ENCODE data around the gene UBR4.
A peak's percentile ranks its signal among the peaks of the same experiment; 100 is the strongest.

The UBR4 gene

GRCh38 chr1:19115082-19115808 is 94.8 kb downstream of the UBR4 start:
- H3K27ac ChIP-seq = no peak overlapping the region
- ChIA-PET CTCF (no interaction called here), POLR2A (ENCODE audit: low non-redundant PET) (no interaction called here)
- TF ChIP-seq, protein P1, sequence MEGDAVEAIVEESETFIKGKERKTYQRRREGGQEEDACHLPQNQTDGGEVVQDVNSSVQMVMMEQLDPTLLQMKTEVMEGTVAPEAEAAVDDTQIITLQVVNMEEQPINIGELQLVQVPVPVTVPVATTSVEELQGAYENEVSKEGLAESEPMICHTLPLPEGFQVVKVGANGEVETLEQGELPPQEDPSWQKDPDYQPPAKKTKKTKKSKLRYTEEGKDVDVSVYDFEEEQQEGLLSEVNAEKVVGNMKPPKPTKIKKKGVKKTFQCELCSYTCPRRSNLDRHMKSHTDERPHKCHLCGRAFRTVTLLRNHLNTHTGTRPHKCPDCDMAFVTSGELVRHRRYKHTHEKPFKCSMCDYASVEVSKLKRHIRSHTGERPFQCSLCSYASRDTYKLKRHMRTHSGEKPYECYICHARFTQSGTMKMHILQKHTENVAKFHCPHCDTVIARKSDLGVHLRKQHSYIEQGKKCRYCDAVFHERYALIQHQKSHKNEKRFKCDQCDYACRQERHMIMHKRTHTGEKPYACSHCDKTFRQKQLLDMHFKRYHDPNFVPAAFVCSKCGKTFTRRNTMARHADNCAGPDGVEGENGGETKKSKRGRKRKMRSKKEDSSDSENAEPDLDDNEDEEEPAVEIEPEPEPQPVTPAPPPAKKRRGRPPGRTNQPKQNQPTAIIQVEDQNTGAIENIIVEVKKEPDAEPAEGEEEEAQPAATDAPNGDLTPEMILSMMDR (conservative IDR thresholded peaks at IDR 0.05; ENCODE audit: low read depth) = no peak
- DNase-seq (ENCODE audit: low spot score) = no peak

DNA sequence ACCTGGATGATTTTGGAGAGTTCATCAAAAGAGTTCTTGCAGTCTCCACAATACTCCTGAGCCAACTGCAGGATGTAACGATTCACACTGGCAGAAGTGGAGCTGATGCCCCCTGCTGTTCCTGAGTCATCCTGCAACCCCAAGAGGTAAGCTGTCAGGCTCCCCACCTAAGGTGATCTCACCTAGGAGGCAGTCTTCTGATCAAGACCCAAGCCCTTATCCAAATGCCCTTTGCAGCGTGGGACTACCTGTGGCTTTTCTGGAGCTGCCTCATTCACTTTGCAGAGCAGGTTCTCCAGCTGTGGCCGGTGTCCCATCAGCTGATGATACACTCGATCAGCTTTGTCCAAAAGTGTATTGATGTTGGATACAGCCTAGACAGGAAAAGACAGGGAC is 96.4 kb downstream of the UBR4 start:
- no peak overlapping the region for H3K27ac ChIP-seq
- CTCF ChIA-PET = interaction anchor here (0.6 to 0.7 kb wide), 4 partner anchors 20 to 228 kb away, joined by 3 to 4 read pairs (median 3); no protein-coding TSS in a partner anchor
- DNase-seq (ENCODE audit: low spot score) = peak; percentile 49
- POLR2A ChIA-PET (ENCODE audit: low non-redundant PET) = no interaction called here
- TF ChIP-seq, protein P1 (conservative IDR thresholded peaks at IDR 0.05; ENCODE audit: low read depth) = peak; percentile 38

GRCh38 chr1:19112891-19113696 is 97.0 kb downstream of the UBR4 start:
- DNase-seq (ENCODE audit: low spot score) = no peak
- ChIA-PET POLR2A (ENCODE audit: low non-redundant PET) (no interaction called here), CTCF (interaction anchor here (0.6 to 0.7 kb wide), 2 partner anchors 20 to 29 kb away, joined by 3 to 4 read pairs; no protein-coding TSS in a partner anchor)
- no peak overlapping the region for H3K27ac ChIP-seq
- TF ChIP-seq, protein P1 (conservative IDR thresholded peaks at IDR 0.05; ENCODE audit: low read depth) = no peak

- DNase-seq (ENCODE audit: low spot score) = no peak
- TF ChIP-seq, protein P1 (conservative IDR thresholded peaks at IDR 0.05; ENCODE audit: low read depth) = no peak
- ChIA-PET CTCF (interaction anchor here (0.6 to 0.7 kb wide), 3 partner anchors 14 to 466 kb away, joined by 3 to 4 read pairs (median 3); no protein-coding TSS in a partner anchor), POLR2A (ENCODE audit: low non-redundant PET) (no interaction called here)
- H3K27ac ChIP-seq = no peak overlapping the region
Observed at GRCh38 chr1:19110257-19110927, 99.7 kb downstream of the UBR4 start.

DNA sequence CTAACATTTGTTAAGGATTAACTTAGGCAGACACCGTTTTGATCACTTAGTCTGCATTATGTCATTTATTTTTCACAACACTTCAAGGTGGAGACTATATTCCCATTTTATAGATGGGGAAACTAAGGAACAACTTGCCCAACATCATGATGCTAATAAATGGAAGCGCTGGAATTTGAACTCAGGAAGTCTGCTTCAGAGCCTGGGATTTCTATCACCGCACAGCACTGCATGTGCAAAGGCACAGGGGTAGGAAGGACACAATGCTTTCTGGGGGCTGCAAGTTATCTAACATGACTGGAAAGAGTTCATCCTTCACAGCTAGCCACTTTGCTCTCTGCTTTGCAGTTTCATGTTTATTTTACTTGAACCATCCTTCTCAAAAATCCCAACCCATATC is 100.5 kb downstream of the UBR4 start:
- ChIA-PET POLR2A (ENCODE audit: low non-redundant PET) (no interaction called here), CTCF (interaction anchor here (0.7 kb wide), 2 partner anchors 13 to 195 kb away, joined by 3 to 4 read pairs; no protein-coding TSS in a partner anchor)
- no peak overlapping the region for H3K27ac ChIP-seq
- no peak for DNase-seq (ENCODE audit: low spot score)
- TF ChIP-seq, protein P1 (conservative IDR thresholded peaks at IDR 0.05; ENCODE audit: low read depth) = no peak

GRCh38 chr1:19101244-19101643 is 108.8 kb downstream of the UBR4 start:
- ChIA-PET CTCF (no interaction called here), POLR2A (ENCODE audit: low non-redundant PET) (no interaction called here)
- TF ChIP-seq, protein P1 (conservative IDR thresholded peaks at IDR 0.05; ENCODE audit: low read depth) = no peak
- no peak for DNase-seq (ENCODE audit: low spot score)
- H3K27ac ChIP-seq = no peak overlapping the region
